Measurements from ENCODE around the gene UTP14A.

DNA sequence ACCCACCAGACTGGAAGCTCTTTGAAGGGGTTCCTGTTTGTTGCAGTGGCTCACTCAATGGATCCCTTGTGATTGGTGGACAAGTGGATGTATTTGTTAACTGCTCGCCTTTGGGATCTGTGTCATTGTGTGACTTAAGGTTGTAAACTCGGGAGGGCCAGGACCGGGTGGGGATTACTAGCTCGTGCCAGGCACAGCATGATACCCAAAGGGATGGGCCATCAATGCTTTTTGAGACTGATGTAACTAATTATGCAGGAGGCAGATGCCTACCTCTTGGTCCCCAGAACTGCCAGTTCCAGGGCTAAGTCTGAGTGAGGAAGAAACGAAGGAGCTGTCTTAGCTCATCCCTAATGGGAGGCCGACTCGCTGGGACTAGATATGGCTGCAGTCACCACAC is 27.7 kb downstream of the UTP14A start:
- TF ChIP-seq, protein P1, sequence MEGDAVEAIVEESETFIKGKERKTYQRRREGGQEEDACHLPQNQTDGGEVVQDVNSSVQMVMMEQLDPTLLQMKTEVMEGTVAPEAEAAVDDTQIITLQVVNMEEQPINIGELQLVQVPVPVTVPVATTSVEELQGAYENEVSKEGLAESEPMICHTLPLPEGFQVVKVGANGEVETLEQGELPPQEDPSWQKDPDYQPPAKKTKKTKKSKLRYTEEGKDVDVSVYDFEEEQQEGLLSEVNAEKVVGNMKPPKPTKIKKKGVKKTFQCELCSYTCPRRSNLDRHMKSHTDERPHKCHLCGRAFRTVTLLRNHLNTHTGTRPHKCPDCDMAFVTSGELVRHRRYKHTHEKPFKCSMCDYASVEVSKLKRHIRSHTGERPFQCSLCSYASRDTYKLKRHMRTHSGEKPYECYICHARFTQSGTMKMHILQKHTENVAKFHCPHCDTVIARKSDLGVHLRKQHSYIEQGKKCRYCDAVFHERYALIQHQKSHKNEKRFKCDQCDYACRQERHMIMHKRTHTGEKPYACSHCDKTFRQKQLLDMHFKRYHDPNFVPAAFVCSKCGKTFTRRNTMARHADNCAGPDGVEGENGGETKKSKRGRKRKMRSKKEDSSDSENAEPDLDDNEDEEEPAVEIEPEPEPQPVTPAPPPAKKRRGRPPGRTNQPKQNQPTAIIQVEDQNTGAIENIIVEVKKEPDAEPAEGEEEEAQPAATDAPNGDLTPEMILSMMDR (IDR thresholded peaks at IDR 0.05 in 8 of 11, conservative IDR thresholded peaks at IDR 0.05 in 3 of 11): no peak
- TF ChIP-seq POLR2A (IDR thresholded peaks at IDR 0.05): no peak
